ENCODE results near the gene CLEC2A.

The CLEC2A gene

DNA sequence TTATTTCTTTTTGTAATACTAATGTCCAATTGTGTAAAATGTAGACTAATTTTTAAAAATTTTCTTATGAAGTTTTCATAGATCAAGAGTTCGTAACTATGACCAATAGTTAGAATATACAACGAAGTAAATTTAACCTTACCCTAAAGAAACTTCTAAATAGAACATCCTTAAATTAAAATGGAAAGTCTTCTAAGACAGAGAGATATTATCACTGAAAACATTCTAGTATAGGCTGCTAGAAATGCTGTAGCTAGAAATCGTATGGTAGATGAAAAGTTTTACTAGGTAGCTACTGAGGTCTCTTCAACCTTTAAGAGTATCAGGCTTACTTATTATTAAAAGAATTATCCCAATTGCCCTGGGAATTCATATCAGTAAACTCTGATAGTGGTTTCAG lies 925 bp downstream of the CLEC2A start:
- no peak for DNase-seq

- no peak for DNase-seq
Measured at GRCh38 chr12:9928607-9929006, 3.6 kb downstream of the CLEC2A start.

- DNase-seq: no peak
Measured at GRCh38 chr12:9926876-9927275, 5.3 kb downstream of the CLEC2A start.

DNA sequence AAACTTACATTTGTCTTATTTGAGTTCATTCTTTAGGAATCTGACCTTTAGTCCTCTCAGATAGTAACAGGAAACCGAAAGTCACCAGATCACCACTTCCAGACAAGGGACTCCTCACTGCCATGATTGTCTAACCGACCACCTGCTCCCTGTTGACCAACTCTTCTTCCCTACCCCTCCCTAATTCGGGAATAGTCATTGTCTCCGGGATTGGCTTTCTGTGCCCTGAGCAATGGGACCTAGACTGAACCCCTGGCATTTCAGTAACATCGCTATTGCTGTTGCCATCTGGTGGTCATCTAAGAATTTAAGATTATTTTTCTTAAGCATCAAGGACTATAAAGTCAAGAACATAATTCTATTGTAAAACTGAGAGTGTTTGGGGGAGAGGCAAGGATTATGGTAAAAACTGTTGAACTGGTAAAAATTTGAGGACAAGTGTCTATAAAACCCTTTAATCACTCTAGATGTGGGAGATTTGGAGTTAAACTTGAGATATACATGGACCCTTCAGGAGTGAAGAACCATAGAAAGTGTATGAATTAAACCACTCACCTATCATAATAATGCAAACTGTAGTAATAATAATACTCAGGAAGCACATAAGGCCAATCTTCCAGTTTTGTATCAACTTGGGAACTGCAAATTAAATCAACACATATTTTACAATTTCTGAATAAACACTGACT lies 6.3 kb downstream of the CLEC2A start:
- DNase-seq: no peak

GRCh38 chr12:9922429-9922828 lies 9.7 kb downstream of the CLEC2A start:
- DNase-seq: no peak

DNA sequence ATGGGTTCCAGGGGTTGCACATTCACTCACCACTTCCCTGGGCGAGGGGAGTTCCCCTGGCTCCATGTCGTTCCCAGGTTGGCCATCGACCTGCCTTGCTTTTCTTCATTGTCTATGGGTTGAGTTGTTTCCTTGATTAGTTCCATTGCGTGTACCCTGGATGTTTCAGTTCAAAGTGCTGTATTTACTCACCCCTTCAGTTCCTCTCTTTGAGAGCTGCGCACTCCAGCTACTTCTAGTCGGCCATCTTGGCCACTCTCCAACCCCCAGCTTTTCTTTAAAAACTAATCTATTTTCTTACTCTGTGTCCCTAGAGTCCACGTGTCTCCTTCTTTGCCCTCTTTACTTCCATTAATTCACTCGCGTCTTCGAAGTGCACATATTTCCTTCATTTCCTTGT lies 11.7 kb downstream of the CLEC2A start:
- no peak for DNase-seq

GRCh38 chr12:9919443-9919842 lies 12.7 kb downstream of the CLEC2A start:
- no peak for DNase-seq

DNA sequence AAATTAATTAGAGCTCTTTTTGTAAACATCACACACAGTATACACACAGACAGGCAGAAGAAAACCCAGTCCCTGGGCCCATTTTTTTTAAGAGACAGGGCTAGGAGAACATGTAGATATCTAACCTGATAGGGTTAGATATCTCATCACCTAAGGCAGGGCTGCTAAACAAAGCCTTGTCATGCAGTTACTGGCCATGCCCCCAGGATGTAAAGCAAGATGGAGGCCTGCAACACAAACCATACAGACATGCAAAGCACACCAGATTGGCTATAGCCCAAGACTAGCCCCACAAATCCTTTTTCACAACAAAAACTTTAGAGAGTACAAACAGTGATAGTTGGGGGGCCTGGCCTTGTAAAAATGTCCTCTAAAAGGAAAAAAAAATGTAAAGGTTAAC lies 20.5 kb downstream of the CLEC2A start:
- no peak for DNase-seq

- no peak for DNase-seq
Measured at GRCh38 chr12:9910716-9911421, 21.3 kb downstream of the CLEC2A start.

DNA sequence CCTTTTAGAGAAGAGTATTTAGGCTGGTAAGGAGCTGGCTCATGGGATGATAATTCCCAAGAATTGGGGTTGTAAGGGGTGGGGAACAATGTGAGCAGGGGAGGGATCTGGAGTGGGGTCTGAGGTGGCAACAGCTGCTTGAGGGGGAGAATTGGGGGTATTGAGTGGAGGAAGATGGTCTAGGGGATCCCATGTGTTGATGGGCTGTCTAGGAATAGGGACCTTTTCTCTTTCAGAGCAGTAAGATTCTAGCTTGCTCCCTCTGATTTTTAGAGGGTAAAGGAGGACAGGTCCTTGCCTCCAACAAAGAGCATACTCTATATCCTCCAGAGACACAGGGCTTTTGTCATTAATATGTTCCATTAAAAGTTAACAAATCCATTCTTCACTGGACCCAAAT lies 22.4 kb downstream of the CLEC2A start:
- DNase-seq: no peak

DNA sequence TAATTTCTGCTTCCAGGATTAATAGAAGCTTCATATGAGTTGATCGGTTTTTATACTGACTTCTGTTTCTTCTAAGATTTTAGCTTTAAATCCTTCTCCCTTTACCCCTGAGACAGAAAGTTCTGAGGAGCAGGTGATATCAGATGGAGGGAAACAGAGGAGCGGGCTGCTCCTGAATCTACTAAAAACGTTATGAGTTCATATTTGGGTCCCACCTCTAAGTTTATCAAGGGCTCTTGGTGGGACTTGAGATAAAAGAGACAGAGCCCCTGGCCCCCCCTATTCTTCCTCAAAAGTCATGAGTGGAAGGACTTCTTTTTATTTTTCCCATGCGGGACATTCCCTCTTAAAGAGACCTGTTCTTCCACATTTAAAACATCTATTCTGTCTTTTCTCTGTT lies 23.8 kb downstream of the CLEC2A start:
- no peak for DNase-seq

- no peak for DNase-seq
Measured at GRCh38 chr12:9907769-9908168, 24.4 kb downstream of the CLEC2A start.

DNA sequence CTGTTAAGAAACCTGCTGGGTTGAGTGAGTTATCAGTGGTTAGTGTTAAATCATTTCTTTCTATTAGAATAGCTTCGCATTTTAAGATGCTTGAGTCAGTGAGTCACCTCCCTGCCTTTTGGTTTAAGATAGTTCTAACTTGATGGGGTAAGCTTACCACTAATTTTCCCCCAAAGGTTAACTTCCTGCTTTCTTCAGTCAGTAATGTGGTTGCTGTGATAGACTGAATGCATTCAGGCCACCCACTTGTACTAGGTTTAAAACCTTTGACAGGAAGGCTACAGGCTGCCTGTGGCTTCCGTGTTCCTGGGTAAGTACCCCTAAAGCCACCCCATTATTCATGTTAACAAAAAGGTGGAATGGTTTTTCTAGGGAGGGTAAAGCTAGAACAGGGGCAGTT lies 25.3 kb downstream of the CLEC2A start:
- DNase-seq: no peak

GRCh38 chr12:9902539-9903228 lies 29.5 kb downstream of the CLEC2A start:
- no peak for DNase-seq

DNA sequence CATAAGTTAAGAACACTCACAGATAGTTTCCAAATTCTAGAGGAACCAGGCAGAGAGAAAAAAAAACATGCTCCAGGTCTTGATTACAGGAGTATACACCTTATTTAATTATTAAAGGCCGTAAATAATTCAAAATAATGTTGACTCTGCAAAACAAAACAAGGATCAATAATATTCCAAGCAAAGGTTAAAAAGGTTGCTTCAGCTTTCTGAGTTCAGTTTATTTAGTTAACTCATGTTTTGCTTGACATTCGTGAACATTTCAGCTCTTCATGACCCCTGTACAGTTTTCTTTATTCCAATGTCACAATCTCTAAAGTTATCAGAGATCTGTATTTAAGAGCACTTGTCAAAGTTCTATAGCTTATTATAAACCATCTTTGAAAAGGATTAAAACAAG lies 31.2 kb downstream of the CLEC2A start:
- no peak for DNase-seq

DNA sequence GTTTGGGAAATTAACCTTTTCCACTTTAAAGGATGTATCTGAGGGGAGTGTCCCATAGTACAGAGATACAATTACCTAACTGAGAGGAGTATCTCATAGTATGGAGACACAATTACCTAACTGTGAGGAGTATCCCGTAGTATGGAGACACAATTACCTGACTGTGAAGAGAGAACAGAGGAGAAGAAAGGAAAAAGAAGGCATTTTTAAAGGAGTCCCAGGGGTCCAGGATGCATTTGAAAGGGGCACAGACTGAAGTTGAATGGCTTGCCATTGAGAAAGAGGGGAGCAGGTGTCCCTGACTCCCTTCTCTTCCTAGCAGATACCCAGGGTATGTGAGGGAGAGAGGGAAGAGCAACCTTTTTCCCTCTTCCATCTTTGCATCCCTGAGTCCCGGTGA lies 33.0 kb downstream of the CLEC2A start:
- no peak for DNase-seq

DNA sequence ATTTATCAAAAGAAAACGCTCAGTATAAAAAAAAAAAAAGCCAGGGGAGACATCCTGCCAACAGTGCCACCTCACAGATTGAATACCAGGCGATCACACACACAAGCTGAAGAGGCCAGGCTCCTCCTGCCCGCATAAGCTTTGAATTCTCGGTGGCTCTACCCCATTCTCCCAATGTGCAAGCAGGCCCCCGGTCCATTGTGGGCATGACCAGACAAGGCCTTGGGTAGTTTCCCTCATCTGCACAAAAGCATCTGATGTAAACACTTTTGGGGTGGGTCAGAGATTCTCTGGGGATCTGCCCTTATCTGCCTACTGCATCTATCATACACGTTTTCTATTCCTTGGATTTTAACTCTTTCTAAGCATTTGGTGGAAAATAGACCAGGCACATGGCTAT lies 34.6 kb downstream of the CLEC2A start:
- no peak for DNase-seq

DNA sequence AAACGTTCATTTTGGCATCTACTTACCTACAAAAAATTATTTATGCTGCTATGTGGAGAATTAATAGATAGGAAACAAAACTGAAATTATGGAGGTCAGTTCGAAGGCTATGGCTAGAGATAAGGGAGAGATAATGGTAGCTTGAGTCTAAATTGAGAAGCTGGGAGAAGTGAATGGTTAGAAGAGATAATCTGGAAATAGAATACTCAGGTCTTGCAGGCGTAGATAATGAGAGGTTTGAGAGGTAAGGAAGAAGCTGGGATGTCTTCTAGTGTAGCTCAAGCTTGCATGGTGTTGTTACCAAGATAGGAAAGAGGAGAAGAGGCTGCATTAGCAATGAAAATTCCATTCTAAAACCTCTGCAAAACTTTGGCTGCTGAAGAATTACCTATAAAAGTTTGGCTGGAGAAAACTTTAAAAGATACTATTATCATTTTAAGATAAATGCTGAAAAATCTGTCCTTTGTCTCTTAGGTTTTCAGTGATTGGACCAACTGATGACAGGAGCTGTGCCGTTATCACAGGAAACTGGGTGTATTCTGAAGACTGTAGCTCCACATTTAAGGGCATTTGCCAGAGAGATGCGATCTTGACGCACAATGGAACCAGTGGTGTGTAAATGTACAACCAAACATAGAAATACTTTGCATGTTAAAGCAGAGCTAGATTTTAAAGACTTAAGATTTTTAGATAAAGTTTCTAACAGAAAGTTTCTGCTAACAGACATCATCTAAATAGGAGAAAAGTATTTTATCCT lies 36.8 kb downstream of the CLEC2A start:
- DNase-seq: no peak

GRCh38 chr12:9888665-9889273 lies 43.4 kb downstream of the CLEC2A start:
- no peak for DNase-seq

DNA sequence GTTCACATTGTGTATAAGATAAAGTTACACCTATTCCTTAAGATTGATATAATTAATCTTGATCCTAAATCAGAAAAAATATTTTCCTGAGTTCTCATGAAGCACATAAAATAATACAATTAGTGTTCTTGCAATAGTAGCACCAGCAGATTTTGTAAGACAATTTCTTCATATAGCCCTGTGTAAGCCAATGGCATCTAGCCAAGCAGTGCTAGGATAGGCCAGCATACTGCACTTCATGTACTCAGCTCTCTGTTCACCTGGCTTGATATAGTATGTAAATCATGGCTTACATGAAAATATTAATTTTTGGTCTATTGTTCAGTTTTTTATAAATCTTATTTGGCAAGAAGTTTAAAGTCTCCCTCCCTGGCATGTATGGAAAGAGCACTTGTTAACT lies 49.0 kb downstream of the CLEC2A start:
- no peak for DNase-seq

DNA sequence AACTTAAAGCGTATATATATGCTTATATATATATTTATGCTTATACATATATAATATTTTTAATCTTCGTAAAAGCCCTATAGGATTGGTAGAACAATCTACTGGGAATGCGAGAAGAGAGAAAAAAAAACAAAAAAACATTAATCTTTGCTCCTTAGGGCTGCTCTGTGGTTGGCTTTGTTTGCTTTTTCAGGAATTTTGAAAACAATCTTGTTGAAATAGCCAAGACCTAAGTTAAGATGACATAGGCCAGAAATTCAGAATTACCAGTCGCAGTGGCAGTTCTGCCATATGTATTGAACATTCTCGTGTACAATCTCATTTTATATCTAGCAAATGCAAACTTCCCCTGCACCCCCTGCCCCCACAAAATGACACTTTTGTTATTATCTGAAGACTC lies 50.2 kb downstream of the CLEC2A start:
- no peak for DNase-seq

DNA sequence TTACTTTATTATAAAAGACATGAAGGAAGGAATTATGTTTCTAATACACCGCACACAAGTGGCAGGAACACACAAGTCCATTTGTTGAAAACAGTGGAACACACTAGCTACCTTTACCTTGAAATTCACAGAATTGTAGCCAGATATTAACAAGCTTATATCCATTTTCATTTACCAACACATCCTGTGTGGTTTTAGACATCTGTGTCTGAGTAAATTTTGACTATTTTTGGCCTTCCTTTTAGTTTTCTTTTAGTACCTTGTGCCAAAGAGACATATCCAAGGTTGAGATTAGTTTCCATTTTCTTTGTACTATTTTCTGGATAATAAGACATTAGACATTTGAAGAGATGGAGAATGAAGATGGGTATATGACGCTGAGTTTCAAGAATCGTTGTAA lies 50.9 kb downstream of the CLEC2A start, which contains the start of gene KLRF2:
KLRF2 (plus strand) TSS at position 244 of the 400 bp plus-strand sequence; CDS start at position 351, 107 bp downstream.
- DNase-seq: no peak

DNA sequence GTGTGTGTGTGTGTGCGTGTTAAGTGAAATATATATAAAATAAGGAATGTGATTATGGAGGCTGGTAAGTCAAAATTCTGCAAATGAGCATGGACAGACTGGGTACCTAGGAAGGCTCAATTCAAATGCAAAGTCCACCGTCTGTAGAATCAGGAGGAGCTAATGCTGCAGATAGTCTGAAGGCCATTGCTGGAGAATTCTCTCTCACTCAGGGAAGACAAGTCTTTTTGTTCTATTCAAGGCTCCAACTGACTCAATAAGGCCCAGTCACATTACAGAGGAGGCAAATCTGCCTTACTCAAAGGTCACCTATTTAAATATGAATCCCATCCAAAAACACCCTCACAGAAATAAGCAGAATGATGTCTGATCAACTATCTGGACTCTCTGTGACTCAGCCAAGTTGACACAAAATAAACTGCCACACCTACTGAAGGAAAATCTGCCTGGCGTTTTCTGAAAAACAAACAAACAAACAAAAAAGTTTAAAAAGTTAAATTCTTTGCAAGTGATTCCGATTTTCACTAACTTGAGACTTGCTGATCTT lies 51.6 kb downstream of the CLEC2A start:
- DNase-seq: no peak

Measured in activated CD4-positive, CD25-positive, alpha-beta regulatory T cell (primary cell).